KBM-7 (cell line): ENCODE results near the gene IL1F10.
A peak's percentile ranks its signal among the peaks of the same experiment; 100 is the strongest.

Experiments
- DNase-seq: peaks from one replicate; pipeline ENCODE4 v3.0.0-alpha.2; 2015
- in situ Hi-C: fragments of 300-500 bp; cut with MboI; formaldehyde crosslinking; loops from 2 replicates; pipeline ENCODE4 v1.14.3; 2020; ENCODE audit warnings: low sequenced_read_pairs, low pct_unique_long_range_greater_than_20kb, mixed read lengths

The IL1F10 gene

GRCh38 chr2:113098532-113098931 lies 30.8 kb downstream of the IL1F10 start:
- in situ Hi-C loops, result no loop called here
- no peak for DNase-seq

GRCh38 chr2:113102133-113102532 lies 34.4 kb downstream of the IL1F10 start:
- DNase-seq, result no peak
- in situ Hi-C loops, result no loop called here

DNA sequence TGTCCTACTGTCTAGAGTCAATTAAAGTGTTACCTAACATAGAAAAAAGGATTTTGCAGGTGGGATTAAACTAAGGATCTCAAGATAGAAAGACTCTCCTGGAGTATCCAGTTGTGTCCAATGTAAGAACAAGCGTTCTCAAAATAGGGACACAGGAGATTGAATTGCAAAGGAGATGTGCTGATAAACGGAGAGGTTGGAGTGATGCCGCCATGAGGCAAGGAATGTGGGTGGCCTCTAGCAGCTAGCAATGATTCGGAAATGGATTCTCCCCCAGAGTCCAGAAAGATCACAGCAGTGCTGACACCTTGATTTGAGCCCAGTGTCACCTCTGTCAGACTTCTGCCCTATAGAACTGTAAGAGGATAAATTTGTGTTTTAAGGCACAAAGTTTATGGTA lies 35.5 kb downstream of the IL1F10 start:
- in situ Hi-C loops, result no loop called here
- DNase-seq, result no peak

- no peak for DNase-seq
- in situ Hi-C loops, result no loop called here
Measured at GRCh38 chr2:113104054-113104611, 36.4 kb downstream of the IL1F10 start.

DNA sequence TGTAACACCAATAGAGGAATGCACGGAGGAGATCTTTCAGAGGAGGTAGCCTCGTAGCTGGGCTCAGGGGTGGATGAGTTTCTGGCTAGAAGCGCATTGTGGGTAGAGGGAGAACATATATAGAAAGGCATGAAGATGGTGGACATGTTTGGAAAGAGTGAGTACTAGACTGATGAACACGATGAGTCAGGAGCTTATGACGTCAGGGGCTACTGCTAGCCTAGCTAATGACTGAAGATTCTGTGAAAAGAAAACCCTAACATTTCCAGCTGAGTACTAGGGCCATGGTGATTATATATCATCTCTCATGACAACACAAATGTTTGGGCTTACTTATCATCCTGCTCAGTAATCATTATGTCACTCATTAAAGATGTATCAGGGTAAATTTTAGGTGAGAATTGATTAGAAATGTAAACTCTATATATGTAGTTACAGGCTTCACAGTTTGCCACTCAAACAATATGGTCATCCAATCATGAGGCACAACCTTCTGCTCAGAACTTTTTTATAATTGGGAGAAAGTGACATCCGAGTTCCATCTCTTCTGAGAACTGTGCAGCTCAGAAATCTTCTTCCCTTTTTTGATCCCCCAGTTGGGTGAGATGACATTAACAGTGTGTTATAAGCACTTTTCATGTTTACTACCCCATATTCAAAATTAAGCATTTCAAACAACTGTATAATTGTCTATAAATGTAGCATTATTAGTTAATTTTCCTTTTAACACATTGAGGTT lies 37.4 kb downstream of the IL1F10 start:
- no peak for DNase-seq
- in situ Hi-C loops, result no loop called here

GRCh38 chr2:113111121-113111520 lies 43.4 kb downstream of the IL1F10 start:
- DNase-seq, result no peak
- in situ Hi-C loops, result no loop called here

DNA sequence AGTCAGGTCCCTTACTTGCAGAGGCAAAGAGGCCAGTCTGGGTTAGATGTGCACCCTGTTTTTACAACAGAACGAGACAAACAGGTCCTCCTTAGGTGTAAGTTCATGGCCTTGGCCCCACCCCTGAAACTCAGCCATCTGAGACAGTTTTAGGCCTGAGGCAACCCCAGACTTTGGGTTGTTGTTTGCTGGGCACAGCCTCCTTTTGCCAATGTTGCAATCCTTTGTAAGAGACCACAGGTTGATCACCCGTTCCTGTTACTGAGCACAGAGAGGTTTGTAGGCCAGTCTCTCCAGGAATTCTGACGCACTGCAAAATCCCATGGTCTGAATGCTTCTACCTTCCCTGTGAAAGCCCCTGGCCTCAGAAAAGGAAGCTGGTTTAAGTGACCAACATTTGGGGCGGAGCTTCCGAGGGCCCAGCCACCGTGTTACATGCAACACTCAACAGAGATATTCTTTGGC lies 44.1 kb downstream of the IL1F10 start:
- in situ Hi-C loops, result no loop called here
- DNase-seq, result no peak

DNA sequence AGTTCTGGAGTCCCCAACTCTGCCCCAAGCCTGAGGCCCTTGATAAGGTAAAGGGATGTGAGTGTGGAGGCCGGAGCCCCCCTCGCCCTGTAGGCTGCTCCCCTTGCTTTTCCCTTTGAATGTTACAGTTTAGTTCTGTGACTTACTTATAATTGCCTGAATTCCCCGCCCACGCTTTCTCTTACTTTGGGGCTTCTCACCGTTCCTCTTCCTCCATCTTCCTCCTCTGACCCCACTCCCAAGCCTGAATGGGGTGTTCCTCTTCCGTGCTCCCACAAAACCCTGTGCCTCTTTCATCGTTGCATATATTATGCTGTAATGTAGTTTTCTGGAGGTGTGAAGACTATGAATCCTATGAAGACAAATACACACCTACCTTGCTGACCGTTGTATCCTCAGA lies 44.7 kb downstream of the IL1F10 start:
- DNase-seq, result no peak
- in situ Hi-C loops, result no loop called here

GRCh38 chr2:113112871-113113270 lies 45.1 kb downstream of the IL1F10 start:
- in situ Hi-C loops, result no loop called here
- DNase-seq, result no peak

- DNase-seq, result no peak
- in situ Hi-C loops, result no loop called here
Measured at GRCh38 chr2:113113807-113114206, 46.0 kb downstream of the IL1F10 start.

GRCh38 chr2:113114224-113114945 lies 46.6 kb downstream of the IL1F10 start:
- no peak for DNase-seq
- in situ Hi-C loops, result no loop called here

DNA sequence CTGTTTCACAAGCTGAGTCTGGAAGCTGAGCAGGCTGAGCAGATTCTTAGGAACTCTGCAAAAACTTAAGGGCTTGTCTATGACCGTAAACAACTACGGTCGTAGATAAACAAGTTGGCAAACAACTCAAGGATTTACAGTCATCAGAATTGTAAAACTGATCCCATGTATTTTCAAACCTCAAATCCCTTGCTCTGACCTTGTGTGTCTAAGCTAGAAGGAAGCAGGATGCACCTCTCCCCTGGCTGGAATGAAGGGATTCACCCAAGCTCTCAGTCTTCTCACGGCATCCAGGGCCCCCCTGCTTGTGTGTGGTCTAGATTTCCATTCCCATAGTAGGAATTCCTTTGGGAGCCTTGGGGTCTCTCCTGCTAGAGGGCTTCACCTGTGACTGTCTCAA lies 47.2 kb downstream of the IL1F10 start:
- in situ Hi-C loops, result no loop called here
- DNase-seq, result no peak

- in situ Hi-C loops, result no loop called here
- DNase-seq, result peak; percentile 60
Measured at GRCh38 chr2:113116100-113116958, 48.6 kb downstream of the IL1F10 start.

- DNase-seq, result no peak
- in situ Hi-C loops, result no loop called here
Measured at GRCh38 chr2:113117541-113118262, 49.9 kb downstream of the IL1F10 start.

GRCh38 chr2:113118263-113118657 lies 50.5 kb downstream of the IL1F10 start:
- in situ Hi-C loops, result no loop called here
- no peak for DNase-seq

DNA sequence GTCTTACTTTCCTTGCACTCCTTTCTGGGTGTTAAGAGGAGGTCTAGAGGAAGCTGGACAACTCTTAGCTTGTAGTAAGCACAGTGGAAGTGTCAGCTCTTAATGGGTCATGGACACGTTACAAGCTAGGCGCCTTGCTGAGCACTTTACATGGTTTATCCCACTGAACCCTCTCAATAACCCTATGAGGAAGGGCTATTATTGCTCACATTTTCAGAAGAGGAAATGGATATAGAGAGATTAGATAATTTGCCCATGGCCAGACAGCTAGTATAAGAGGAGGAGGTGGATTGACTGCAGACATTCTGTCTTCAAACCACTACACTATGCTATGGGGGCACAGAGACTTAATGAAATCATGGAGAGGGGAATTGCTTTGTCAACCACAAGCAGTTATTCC lies 51.3 kb downstream of the IL1F10 start:
- in situ Hi-C loops, result no loop called here
- DNase-seq, result no peak

- no peak for DNase-seq
- in situ Hi-C loops, result no loop called here
Measured at GRCh38 chr2:113120861-113121260, 53.1 kb downstream of the IL1F10 start.

DNA sequence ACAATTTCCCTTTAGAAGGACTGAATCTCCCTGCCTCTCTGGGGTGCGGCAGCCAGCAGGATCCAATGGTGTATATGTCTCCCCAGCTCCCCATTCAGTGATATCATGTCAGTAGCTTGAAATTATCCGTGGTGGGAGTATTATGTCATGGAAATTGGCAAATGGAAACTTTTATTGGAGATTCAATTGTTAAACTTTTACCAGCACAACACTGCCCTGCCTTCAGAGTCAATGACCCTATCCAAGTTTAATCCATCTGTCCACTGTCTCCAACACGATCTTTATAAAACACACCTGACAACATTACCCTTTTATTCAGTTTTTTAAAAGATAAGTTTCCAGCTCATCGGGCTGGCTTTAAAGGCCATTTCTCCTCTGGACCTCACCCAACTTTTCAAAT lies 54.6 kb downstream of the IL1F10 start:
- no peak for DNase-seq
- in situ Hi-C loops, result no loop called here

GRCh38 chr2:113123726-113124125 lies 56.0 kb downstream of the IL1F10 start:
- in situ Hi-C loops, result no loop called here
- DNase-seq, result no peak
